IPS-NIHi11 (cell line): Measurements from ENCODE around the gene PSMC4.

ENCODE experiments used
- DNase-seq: peaks from one replicate; pipeline ENCODE4 v3.0.0; 2012; ENCODE audit warnings: mixed read lengths, low spot score

The PSMC4 gene

DNA sequence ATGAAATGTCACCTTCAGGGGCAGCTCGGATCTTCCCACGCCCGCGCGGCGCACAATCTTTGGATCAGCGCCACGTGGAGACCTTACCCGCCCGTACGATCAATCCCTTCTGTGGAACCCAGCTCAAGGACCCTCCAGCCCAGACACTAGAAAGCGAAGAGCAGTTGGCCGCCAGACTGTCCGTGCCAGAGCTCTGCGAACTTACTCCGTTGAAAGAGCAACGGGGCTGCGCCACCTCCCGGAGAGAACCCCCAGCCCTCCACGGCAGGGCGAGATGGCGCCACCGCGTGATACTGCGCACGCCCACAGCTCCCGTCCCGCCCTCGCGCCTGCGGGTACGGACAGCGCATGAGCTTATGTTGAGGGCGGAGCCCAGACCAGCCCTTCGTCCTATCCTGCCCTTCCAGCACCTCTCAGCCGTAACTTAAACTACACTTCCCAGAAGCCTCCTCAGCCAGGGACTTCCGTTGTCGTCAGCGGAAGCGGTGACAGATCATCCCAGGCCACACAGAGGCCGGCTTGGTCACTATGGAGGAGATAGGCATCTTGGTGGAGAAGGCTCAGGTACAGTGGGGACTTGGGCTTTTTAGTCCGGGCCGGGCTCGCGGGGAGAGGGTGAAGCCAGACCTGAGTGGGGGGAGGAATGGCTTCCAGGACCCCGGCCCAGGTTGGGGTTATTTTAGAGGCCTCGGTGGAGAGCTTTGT is at the start of gene PSMC4:
Gene PSMC4 (plus strand): TSS at position 491 of the 705 bp plus-strand sequence. CDS start 38 bp downstream, at position 529.
- peak; percentile 98 for DNase-seq

GRCh38 chr19:39923862-39924261 is 47.1 kb upstream of the PSMC4 start:
- DNase-seq = no peak

DNA sequence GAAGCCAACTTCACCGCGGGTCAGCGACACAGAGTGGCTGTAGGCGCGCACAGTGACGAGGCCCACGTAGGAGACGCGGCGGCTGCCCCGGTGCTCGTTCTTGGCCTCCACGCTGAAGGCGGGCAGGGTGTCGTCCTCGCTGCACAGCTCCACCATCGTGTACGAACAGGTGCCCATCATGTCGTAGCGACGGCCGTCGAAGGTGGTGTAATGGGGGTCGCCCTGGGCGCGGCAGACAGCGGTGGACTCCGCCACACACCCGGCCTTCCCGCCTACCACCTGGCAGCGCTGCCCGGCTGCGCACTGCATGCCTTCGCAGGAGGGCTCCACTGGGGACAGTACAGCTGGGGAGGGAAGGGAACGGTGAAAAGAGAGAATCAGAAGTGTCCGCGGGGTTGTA is 46.6 kb upstream of the PSMC4 start:
- DNase-seq = no peak

DNA sequence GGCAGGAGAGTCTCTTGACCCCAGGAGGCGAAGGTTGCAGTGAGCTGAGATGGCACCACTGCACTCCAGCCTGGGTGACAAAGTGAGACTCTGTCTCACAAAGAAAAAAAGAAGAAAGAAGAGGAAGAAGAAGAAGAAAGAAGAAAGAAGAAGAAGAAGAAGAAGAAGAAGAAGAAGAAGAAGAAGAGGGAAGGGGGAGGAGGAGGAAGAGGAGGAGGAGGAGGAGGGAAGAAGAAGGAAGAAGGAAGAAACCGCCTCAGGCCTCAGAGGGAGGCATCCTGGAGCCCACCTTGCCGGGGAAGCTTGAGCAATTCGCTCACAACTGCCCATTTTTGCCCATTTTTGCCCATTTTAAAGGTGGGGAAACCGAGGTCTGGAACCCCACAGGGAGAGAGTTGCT is 46.0 kb upstream of the PSMC4 start:
- no peak for DNase-seq

GRCh38 chr19:39926170-39926760 is 44.7 kb upstream of the PSMC4 start:
- no peak for DNase-seq

GRCh38 chr19:39927076-39927475 is 43.9 kb upstream of the PSMC4 start:
- DNase-seq = no peak

GRCh38 chr19:39927524-39928356 is 43.2 kb upstream of the PSMC4 start:
- no peak for DNase-seq

DNA sequence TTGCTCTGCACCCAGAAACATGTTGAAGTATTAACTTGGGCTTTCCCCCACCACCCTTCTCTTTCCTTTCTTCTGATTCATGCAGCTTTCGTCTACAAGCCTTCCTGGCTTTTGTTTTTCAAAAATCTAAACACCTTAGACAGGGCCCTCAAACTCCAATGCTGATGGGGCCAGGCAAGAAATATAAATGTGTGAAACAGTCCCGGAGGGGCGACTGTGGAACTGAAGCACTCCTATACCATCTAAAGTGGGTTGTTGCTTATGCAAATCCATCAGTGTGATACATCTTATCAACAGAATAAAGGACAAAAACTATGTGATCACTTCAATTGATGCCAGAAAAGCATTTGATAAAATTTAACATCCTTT is 42.6 kb upstream of the PSMC4 start:
- no peak for DNase-seq

- DNase-seq = no peak
These were observed 41.2 kb upstream of the PSMC4 start for GRCh38 chr19:39929750-39930149.

DNA sequence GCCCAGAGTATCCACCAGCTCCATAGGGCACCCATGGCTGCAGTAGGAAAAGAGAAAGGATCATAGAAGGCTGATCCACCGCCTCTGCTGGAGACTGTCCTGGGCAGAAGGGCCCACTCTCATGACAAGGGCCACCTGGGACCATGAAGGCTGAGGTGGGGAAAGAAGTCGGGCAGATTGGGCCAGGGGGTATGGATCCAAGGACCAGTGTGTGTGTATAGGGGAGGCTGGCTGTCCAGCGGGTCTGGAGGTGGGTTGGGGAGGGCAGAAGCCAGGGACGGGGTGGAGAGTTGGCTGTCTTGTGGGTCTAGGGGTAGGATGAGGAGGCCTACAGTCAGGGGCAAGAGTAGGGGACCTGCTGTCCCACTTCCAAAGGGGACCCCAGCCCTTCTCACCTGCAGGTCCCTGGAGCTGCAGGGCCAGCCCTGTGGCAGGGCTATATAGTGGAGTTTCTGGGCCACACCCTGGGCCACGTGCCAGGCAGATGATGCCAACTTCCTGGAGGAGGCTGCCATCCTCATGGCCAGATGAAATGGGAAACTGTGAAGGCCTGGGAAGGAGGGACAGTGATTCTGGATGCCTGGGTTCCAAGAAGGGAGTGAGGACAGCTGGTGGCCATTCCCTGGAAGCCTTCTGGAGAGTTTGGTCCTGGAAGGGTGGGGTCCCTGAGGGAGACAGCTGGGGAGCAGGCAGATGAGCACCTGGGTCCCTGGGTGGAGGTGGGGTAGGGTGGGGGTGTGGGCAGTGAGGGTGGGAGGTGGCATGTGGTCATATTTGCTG is 36.2 kb upstream of the PSMC4 start, which contains the start of gene FCGBP:
Gene FCGBP (minus strand): TSS at position 51 of the 780 bp plus-strand sequence.
- no peak for DNase-seq

- DNase-seq = no peak
These were observed 35.7 kb upstream of the PSMC4 start for GRCh38 chr19:39935364-39935661.

DNA sequence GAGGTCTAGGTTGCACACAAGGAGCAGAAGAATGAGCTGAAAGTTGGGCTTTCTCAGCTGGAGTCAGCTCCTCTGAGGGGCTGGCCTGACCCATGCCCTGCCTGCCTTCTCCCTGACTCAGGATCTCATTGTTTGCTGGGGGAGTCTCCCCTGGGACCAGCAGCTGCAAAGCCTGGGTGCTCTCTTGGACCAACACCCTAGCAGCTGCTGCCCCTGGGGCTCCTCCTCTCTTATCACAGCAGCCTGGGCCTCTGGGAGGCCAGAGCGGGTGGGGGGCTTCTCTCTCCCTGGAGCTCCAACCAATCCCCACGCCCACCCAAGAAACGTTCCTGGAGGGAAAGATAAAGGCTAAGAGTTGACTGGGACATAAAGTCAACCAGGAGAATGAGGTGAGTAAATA is 34.9 kb upstream of the PSMC4 start:
- DNase-seq = no peak

- DNase-seq = no peak
These were observed 34.3 kb upstream of the PSMC4 start for GRCh38 chr19:39936622-39937021.

- DNase-seq = no peak
These were observed 33.8 kb upstream of the PSMC4 start for GRCh38 chr19:39937094-39937720.

GRCh38 chr19:39937787-39938186 is 33.2 kb upstream of the PSMC4 start:
- DNase-seq = no peak

- DNase-seq = no peak
These were observed 31.4 kb upstream of the PSMC4 start for GRCh38 chr19:39939556-39939955.

GRCh38 chr19:39940221-39940833 is 30.6 kb upstream of the PSMC4 start:
- DNase-seq = no peak

- DNase-seq = no peak
These were observed 29.8 kb upstream of the PSMC4 start for GRCh38 chr19:39941151-39941550.

GRCh38 chr19:39941615-39942365 is 29.2 kb upstream of the PSMC4 start:
- no peak for DNase-seq

- DNase-seq = no peak
These were observed 28.6 kb upstream of the PSMC4 start for GRCh38 chr19:39942366-39942730.

DNA sequence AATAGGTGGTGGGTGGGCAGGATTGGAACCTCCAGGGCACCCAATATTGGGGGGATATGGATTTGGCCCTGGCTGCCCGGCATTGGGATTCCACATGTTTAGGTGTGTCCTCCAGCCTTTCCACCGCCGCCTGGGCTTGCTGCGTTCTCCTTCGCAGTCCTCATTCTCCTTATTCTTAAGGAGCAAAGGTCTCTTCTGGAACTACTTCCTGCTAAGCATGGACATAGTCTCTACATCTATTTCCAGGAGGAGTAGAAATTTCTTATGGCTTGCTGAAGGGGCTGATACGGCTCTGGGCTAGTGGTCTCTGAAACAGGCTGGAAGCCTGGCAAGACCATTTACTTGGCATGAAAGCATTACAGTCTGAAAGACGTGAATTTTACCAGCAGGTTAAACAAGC is 27.4 kb upstream of the PSMC4 start:
- no peak for DNase-seq
